ENCODE data around the gene LRRN1.

The LRRN1 gene

DNA sequence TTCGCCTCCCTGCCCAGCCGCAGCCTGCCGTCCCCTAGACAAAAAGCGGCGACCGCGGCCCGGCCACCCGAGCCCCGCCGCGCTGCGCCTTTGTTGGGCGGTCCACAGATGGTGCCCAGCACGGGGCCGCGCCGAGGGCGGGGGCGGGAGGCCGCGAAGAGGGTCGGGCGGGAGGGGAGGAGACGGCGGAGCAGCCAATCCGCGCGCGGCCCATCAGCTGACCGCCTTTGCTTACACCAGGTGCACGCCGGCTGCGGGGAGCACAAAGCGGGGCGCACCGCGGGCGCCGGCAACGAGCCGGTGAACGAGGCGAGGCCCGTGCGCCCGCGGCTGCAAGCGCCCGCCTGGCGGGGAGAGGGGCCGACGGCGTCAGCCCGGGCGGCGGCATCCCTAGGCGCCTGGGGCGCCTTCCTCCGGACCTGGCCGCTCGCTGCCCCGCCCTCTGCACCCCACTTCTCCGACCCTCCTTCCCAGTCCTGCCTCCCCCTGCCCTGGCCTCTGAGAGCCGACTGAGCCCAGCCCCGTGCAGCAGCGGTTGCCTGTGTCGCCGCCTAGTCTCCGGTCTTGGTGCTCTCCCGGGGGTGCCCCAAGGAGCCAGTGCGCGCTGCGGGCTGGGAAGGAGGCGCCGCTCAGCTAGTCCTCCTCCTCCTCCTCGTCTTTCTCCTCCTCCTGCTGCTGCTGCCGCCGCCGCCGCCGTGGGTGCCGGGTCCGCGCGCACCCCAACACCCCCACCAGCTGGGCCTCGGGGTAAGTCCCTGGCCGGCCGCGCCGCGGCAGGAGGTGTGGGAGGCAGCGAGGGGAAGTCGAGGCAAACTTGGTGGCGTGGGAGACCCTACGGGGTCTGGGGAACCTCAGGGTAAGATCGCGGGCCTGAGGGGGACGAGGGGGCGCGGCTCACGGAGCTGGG, at the start of gene LRRN1:
TSS of gene LRRN1 (plus strand) at position 259 of the 907 bp plus-strand sequence. CDS start 45,211 bp downstream, outside the sequence.
- DNase-seq = peak; percentile 40 to 55

- no peak for DNase-seq
Measured at GRCh38 chr3:3753416-3753815, 45.8 kb upstream of the LRRN1 start.

GRCh38 chr3:3765661-3766060, 33.6 kb upstream of the LRRN1 start:
- DNase-seq = no peak

DNA sequence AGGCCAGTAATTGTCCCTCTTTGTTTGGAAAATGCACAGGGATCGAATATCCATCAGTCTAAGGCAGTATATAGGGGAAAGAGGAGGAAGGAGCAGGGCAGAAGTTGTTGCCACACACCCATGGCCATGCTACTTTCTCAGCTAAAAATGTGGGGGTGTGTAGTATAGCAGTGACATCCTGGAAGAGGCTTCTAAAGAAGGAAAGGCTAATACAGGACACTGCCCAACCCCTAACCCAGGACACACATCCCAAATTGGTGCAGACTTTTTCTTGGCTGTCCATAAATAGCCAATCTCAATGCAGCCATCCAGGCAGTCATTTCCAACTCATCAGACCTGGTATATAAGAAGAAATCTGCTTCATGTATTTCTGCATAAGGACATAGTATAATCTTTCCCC, 33.1 kb upstream of the LRRN1 start:
- DNase-seq = no peak

GRCh38 chr3:3771094-3771493, 28.1 kb upstream of the LRRN1 start:
- DNase-seq = no peak

DNA sequence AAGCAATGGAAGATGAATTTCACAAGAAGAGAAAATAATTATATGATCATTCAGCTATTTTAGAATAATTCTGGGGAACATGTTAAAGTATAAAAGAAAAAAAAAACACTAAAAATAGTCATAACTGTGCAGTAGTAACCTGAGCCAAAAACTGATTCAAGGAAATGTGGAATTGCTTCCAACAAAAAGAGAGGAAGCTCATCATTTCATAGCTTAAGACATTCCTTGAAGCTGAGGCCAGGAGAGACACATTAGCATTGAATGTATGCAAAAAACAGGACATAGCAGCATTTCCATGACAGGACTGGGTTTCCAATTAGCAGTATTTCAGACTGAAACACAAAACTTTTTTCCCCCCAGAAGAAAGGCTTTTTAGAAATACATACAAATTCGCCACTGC, 27.7 kb upstream of the LRRN1 start:
- no peak for DNase-seq

DNA sequence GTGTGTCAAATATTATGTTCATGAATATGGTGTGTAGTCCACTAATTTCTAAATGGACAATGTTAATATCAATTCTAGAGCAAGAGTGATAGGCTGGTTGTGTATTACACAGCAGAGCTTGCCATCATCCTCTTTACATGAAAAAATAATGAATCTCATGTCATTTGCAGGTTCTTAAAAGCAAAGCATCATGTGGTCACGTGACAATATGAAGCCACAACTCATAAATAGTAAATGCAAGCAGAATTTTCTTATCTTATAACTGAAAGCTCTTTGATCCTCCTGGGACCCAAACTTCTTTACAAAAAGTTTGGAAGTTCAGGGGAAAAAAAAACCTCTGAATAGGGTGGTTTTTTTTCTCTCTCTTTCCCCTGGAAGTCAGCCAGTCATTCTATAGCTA, 26.9 kb upstream of the LRRN1 start:
- no peak for DNase-seq

DNA sequence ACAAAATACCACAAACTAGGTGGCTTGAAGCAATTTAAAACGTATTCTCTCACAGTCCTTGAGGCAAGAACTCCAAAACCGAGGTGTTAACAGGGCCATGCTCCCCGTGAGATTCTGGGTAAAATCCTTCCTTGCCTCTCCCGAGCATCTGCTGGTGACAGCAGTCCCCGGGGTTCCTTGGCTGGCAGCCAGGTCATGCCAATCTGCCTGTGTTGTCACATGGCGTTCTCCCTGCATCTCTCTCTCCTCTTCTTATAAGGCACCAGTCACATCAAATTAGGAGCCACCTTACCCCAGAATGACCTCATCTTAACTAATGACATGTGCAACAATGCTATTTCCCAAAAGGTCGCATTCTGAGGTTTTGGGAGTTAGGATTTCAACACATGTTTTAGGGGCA, 26.3 kb upstream of the LRRN1 start:
- no peak for DNase-seq

- no peak for DNase-seq
Measured at GRCh38 chr3:3776607-3777006, 22.6 kb upstream of the LRRN1 start.

GRCh38 chr3:3778216-3778615, 21.0 kb upstream of the LRRN1 start:
- no peak for DNase-seq

GRCh38 chr3:3778641-3779270, 20.5 kb upstream of the LRRN1 start:
- DNase-seq = no peak

DNA sequence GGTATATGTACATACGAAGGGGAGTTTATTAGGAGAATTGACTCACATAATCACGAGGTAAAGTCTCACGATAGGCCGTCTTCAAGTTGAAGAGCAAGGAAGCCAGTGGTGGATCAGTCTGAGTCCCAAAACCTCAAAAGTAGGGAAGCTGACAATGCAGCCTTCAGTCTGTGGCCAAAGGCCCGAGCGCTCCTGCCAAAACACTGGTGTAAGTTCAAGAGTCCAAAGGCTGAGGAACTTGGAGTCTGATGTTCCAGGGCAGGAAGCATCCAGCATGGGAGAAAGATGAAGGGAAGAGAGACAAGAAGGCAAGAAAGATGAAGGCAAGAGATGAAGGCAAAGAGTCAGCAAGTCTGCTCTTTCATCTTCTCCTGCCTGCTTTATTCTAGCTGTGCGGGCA, 16.8 kb upstream of the LRRN1 start:
- no peak for DNase-seq

DNA sequence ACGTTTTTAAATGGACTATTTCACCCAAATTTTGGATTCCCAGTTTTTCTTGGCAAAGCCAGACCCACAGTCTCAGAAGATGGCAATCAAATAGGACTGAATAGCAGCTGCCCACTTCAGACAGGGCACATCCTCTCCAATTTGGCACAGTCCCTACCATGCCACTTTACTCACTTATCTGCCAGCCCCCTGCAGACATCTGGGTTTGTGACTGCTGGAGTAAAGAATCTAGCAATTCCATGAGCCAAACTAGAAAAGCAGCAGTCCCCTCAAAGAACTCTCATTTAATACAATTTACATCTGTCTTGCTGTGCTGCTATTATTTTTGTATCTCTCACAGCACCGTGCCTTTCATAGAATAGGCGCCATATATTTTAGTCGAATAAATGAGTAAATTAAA, 16.0 kb upstream of the LRRN1 start:
- DNase-seq = no peak

DNA sequence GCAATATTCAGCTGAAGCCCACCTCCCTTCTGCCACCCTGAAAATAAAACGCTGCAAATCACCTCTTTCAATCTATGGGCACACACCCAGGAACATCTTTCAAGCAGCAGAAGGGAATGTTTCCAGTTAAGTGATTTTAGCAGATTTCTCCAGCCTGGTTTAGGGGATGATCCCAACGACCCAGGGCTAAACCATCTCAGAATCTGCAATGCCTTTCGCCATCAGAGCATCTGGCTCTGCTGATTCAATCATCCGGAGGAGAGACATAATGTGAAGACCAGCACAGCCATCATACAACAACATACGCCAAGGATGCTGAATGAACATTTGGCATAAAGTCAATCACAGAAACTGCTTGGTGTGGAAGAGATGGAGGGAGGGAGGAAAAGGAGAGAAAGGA, 15.5 kb upstream of the LRRN1 start:
- no peak for DNase-seq

DNA sequence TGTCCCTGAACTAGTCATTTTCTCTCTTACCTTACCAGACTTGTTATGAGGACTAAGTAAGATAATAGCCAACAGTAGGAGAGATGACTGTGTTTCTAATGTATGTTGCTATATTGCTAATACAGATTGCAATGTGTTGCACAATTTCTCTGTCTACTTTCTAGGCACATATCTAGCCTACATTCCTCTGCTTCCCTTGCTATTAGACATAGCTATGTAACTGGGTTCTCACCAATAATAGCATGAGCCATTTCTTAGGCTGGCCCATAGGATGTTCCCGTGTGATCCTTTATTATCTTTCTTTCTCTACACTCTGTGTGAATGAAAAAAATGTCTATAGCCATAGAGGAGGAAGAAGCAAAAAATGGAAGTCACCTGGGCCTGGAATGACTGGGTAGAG, 6.8 kb upstream of the LRRN1 start:
- DNase-seq = no peak

- DNase-seq = peak; percentile 16 to 25
Measured at GRCh38 chr3:3798631-3799113, 559 bp upstream of the LRRN1 start.

DNA sequence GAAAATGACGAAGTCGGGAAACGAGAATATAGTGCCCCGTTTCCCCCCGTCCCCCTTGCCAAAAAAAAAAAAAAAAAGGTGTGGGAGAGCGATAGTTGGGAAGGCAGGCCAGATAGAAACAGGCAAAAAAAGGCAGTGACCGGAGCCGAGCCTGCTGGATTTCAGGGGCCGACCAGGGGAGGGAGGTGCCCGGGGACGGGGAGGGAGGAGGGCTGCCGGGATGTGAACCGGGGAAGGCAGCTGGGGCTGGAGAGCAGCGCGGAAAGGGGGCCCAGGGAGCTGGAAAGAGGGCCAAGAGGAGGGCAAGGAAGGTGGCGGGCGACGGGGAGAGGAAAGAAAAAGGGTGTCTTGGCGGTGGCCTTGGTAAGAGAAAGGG, 837 bp downstream of the LRRN1 start:
- peak in 1 of 2 experiments; percentile 1 for DNase-seq

GRCh38 chr3:3800685-3801493, 1.7 kb downstream of the LRRN1 start:
- DNase-seq = no peak

GRCh38 chr3:3801494-3801841, 2.2 kb downstream of the LRRN1 start:
- DNase-seq = no peak

- DNase-seq = no peak
Measured at GRCh38 chr3:3802046-3802445, 2.8 kb downstream of the LRRN1 start.

DNA sequence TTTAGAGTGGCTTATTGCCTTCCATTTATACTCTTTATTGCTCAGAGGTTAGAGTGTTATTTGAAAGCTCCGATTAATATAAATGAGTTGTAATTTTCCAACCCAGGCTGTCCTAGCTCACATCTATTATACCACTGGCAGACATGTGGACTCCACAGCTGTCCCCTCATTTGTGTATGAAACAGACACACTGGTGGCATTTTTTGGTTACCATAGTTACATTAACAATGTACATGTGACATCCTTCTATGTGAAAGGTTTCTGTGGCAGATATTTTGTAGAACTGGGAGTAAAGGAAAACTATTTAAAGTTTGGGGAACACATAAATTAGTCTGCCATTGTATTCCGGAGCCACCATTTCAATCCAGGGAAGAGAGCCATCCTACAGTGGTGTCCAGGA, 5.3 kb downstream of the LRRN1 start:
- DNase-seq = no peak

DNA sequence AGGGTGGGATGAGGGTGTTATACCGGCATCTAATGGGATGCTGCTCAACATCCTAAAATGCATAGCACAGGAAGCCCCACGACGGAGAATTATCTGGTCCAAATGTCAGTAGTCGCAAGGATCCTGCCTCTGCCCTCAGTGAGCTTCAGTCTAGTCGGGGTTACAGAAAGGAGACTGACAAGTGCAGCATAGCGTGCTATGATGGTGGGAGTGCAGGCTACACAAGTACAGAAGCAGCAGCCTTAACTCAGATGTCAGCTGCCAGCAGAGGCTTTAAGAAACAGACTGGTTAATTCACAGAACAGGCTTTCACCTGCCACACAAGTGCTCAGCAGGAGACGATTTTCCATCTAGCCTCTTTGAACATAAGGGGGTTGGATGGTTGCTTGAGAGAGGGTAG, 6.9 kb downstream of the LRRN1 start:
- DNase-seq = no peak

DNA sequence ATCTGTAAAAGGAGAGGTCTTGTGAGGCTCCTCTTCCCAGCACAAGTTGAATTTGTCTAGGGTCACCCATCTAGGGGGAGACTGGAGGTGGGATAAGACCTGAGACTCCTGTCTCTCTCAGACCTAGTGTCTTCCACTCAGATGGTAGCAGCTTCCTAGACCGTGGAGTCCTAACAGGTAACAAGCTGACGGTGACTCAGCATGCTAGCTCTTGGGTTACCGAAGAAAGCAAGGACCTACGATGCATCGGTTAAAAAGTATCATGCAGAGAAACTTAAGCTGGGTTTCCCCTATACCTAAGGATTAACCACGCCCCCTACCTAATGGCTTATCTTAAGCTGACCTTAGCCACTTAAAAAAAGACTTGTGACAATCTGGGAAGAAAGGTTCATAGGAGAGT, 7.6 kb downstream of the LRRN1 start:
- DNase-seq = no peak

DNA sequence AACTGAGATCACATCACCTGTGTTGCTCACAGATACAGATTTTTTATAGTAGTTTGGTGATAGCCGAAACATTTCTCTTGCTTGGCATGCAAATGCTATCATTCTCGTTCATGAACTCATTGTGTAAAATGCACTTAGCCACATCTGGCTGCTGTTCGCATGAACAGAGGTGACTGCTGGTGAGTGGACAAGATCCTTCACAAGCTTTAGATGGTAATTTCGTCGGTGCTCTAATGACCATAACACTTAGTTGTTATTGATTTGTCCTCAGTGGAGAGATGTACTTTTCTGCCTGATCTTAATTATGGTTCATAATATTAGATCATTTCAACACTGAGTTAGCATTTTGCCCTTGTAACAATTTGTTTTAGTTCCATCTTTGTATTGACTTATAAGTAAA, 13.8 kb downstream of the LRRN1 start:
- DNase-seq = no peak

Data from activated CD4-positive, alpha-beta T cell treated with anti-CD3 and anti-CD28 coated beads, Interleukin-2, amount 50 U/mL, for 48 hours (primary cell).